Brain pericyte (primary cell): ENCODE results near the gene OR7G3.

Experiments
- DNase-seq: peaks from one replicate; pipeline ENCODE4 v3.0.0-alpha.2; 2012; ENCODE audit warnings: low read depth, low spot score

OR7G3 gene

DNA sequence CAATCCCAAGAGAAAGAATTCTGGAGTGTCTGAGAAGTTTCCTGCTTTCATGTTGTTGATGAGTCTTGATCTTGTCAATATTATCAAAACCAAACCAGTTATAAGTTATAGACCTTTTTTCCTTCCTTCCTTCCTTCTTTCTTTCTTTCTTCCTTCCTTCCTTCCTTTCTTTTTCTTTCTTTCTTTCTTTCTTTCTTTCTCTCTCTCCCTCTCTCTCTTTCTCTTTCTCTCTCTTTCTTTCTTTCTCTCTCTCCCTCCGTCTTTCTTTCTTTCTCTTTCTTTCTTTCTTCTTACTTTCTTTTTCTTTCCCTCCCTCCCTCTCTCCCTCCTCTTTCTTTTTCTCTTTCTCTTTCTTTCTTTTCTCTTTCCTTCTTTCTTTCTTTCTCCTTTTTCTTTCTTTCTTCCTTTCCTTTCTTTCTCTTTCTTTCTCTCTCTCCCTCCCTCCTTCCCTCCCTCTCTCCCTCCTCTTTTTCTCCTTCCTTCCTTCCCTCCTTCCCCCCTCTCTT, at the start of gene OR7G3:
TSS of gene OR7G3 (minus strand) at position 51 of the 506 bp plus-strand sequence. CDS start at position 51, 0 bp downstream.
- no peak for DNase-seq

DNA sequence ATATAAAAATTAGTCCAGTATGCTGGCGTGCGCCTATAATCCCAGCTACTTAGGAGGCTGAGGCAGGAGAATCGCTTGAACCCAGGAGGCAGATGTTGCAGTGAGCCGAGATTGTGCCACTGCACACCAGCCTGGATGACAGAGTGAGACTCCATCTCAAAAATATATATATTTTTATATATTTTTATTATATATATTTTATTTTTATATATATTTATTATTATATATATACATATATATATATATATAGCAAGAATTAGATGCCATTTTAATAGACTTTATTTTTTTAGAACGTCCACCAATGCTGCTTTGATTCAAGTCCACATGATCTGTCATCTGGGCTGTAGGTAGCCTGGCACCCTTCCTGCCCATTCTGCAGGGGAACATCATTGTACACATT, 48.6 kb upstream of the OR7G3 start:
- no peak for DNase-seq

DNA sequence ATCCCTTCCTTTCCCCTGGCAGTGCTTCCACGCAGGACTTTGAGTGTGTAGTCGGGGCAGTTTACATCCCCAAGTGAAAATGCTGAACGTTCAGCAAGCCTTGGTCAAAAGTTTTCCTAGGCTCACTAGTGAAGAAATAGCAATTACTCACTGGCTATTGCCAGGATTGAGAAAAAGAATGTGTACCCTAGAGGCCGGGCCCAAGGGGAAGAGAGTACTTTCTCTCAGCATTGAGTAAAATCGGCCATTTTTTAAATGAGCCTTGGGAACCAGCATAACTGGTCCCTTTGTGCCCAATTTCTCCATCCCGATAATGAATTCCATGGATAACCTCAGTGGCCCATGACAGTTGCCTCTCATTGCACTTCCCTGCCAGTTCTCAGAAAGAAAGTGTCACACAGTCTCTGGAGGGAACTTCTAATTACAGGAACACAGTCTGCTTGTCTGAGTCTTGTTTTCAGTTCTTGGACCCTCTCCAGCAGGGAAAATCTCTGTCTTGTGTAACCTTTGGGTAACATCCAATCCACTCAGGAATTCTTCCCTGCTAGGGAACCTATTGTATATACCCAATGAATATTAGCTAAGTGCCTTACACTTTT, 44.7 kb upstream of the OR7G3 start:
- DNase-seq: no peak

DNA sequence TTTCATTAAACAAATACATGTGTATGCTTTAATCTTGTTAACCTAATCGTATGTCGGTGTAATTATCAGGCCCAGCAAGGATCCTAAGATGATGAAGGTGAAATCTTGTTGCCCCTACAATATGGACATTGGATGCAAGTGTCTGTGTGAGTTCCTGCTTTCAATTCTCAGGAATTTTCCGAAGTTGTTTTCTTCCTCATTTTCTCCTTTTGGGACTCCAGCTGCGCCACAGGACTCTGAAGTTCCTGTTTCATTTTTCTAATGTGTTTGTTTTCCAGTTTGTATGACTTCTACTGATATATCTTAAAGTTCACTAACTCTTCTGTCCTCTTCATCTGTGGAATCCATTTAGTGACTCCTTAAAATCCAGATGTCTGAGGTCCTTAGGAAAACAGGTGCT, 40.1 kb upstream of the OR7G3 start:
- DNase-seq: no peak

DNA sequence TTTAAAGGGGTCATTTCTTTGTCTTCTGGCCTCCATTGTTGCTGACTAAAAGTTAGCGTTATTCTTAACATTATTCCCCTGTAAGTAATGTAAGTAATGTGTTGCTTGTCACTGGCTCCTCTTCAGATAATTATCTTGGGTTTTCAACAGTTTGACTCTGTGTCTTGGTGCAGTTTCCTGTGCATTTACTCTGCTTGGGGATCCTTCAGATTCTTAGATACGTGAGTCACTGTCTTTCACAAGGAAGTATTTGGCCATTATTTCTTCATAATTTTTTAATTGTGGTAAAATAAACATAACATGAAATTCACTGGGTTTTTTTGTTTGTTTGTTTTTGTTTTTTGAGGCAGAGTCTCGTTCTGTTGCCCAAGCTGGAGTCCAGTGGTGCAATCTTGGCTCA, 38.5 kb upstream of the OR7G3 start:
- no peak for DNase-seq

DNA sequence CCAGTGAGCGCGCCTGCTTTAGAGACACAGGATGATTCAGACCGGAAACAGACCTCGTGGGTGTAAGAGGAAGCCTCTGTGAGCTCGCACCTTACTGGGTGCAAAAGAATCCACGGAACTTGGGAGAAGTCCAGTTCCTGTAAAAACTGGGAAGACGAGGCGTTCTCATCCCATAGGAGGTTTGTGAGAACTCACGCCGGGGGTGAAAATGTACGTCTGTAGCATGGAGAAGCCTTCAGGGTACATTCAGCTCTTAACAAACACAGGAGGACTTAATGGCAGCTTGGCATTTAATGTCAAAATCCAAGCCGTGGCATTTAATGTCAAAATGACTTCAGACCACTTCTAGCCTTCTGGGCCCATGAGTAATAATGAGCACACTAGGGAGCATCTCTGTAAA, 34.7 kb upstream of the OR7G3 start:
- no peak for DNase-seq

DNA sequence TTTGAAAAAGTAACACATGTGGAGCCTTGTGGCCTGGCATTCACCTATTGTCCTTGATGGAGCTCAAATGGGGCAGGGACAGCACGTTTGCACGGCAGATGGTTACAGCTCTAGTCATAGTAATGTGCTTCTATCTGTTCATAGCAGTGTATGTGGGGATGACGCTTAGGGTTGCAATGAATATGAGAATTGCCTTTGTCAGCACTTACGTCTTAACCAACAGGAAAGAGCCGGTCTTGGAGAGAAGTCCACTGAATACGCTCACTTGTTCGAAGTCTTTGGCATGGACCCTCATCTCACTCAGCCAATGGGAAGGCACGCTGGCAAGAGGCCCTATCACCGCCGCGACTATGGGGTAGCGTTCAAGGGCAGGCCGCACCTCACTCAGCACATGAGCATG, 33.1 kb upstream of the OR7G3 start:
- DNase-seq: no peak

DNA sequence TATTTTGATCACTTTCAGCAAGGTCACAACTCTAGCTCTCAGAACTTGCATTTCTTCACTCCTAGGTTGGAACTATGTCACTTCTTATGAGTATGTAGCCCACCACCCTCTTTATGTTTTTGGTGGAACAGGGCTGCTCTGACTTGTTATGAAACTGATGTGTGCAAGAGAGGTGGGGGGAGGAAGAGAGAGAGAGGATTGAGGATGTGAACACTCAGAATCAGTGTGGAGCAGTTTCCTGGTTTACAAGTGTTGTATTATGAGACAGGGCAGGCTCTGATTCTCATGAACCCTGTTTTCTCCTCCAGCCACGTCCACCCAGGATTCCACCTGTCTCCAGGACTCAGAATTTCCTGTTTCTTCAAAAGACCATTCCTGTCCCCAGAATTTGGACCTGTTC, 29.6 kb upstream of the OR7G3 start:
- no peak for DNase-seq

DNA sequence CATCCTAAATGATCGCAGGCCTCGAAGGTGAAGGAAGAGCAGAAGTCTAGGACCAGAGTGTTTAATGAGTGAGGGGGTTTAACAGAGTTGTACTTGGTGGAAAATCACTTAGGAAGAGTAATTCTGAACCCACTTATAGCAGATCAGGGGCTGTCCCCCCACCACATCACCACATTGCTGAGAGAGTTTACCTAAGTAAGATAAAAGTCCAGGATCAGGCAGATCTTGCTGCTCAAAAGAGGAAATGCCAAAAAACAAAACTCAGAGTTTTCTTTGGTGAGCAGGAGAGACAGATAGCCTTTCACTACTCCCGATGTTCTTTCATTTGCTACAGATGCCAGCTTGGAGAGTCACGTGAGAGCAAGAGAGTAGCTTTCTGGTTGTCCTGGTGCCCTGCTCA, 28.8 kb upstream of the OR7G3 start:
- no peak for DNase-seq

DNA sequence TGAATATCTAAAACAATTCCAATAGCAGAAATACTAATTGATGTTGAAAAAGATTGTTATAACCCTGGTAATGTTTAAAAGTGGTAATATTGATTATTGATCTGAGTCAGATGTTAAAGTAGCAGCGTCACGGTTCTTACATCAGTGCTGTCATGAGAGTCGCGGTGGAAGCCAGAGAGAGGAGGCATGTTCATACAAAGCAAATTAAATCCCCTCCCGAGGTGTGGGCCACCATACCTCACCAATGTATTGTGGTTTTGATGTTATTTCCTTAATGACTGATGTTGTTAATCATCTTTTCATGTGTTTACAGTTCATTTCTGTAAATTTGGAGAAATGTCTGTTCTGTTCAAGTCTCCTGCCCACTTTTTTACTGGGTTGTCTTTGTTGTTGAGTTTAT, 24.6 kb upstream of the OR7G3 start:
- no peak for DNase-seq

DNA sequence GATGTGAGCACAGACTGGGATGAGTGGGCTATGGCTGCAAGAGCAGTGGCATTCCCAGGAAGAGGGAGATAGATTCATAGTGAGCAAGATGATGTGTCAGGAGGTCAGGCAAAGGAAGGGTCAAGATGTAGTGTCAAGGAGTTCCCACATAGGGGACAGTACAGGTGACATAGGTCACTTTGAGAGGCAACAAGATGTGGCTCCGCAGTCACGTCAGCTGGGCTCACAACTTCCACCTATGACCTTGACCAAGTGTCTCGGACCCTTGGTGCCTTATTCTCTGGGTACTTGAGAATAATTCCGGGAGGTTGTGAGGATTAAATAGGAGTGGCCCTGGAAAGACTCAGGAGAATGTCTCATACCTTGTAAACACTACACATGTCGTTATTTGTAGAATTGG, 23.9 kb upstream of the OR7G3 start:
- no peak for DNase-seq

DNA sequence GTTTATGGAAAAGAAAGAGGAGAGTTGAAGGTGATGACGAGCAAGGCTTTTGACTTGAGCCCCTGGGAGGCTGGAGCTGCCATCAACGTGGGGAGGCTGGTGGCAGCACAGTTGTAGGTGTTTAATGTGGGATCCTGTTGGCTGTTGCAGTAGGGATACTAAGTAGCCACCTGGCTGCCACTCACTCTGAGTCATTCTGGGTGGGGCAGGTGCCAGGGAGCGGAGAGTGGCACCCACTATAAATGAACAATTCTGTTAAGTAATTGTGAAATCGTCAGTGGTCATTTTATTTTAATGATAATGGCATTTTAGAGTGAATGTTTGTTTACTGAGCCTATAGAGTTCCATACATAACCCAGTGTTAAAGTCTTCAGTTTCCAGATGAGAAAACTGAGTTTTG, 23.2 kb upstream of the OR7G3 start:
- DNase-seq: no peak

DNA sequence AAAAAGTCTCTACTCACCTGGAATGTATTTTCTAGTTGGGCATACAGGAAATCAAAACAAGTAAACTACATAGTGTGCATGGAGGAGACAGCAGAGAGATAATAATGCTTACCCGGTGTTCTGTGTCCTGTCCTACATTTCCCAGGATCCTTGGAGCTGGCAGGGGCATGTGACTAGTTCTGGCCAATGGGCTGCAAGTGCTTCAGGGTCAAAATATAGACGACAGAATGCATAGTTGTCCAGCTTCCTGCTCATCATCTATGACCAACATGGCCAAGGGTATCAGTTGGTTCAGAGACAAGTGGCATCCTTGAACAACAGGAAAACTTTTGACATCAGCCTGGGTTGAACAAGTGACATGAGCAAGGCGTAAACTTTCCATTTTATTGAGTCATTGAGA, 21.9 kb upstream of the OR7G3 start:
- DNase-seq: no peak

DNA sequence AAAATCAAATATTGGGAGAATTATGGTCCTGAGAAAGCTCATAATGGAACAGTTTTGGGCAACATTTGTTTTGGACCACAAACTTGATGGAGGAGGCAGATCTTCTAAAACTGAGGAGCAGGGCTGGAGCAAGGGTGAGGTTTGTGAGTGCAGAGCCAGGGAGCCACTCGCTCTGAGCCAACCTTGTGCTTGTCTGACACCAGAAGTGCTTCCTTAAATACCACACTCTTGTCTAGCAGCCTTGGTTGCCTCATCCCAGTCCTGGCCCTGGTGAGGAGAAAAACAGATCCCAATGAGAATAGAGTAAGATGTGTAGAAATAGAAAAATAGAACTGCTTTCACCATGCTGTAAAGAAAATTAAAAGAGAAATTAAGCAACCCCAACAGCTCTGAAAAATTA, 20.1 kb upstream of the OR7G3 start:
- DNase-seq: no peak

DNA sequence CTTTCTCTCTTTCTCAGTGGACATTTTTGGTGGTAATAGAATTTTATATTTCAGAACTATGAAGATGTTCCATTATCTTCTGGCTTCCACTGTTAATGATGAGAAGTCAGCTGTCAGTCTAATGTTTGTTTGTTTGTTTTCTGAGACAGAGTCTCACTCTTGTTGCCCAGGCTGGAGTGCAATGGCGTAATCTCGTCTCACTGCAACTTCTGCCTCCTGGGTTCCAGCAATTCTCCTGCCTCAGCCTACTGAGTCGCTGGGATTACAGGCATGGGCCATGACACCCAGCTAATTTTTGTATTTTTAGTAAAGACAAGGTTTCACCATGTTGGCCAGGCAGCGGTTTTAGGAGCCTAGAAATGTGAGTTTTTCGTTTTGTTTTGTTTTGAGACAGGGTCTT, 18.2 kb upstream of the OR7G3 start:
- DNase-seq: no peak

DNA sequence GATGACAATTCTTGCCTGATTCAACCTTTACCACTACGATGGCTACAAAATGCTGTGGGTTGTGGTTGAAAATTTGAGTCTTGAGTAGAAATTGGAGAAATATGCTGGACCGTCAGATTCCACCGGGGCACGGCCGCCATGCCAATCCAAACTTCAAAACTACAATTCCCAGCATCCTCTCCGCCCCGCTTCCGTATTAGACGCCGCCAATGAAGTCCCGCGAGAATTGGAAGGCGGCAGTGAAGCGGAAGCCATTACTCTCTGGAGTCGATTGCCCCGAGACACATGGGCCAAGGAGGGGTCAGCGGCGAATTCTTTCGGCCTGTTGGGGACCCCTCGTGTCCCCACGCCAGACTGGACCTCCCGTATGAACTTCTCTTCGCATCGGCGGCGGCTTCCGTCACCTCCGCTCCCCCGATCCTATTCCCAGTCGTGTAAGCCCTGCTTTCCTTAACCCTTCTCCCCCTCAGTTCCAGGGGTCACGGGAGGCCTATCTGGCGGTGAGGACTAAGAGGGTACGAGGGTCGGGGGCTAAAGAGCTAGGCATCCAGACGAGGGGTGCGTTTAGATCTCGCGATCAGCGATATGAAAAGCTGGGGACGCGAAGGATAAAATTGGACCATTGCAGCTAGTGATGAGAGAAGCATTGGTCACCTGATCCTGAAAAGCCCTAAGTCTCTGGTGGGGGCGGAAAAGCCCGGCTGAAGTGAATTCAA, 13.6 kb upstream of the OR7G3 start, which contains the start of gene ZNF317:
TSS of gene ZNF317 (plus strand) at position 239 of the 716 bp plus-strand sequence. CDS start 15,620 bp downstream, outside the sequence.
- peak; percentile 55 for DNase-seq

DNA sequence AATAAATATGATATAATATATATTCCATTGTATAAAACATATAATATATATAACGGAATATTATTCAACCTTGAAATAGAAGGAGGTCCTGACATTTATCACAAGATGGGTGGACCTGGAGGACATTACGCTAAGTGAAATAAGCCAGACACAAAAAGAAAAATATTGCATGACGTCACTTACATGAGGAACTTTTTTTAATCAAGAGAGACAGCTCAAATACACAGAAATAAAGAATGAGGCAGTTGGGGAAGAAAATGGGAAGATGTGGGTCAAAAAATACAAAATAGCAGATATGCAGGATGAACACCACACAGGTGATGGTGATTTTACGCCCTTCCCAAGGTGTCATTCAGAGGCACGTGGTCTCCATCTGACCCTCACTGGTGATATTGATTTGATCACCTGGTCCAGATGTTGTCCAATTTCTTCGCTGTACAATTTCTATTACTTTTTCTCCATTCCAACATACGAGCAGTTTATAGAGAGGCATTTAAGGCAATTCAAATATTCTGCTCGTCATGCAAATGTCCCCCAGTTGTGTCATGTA, 12.9 kb upstream of the OR7G3 start:
- no peak for DNase-seq

DNA sequence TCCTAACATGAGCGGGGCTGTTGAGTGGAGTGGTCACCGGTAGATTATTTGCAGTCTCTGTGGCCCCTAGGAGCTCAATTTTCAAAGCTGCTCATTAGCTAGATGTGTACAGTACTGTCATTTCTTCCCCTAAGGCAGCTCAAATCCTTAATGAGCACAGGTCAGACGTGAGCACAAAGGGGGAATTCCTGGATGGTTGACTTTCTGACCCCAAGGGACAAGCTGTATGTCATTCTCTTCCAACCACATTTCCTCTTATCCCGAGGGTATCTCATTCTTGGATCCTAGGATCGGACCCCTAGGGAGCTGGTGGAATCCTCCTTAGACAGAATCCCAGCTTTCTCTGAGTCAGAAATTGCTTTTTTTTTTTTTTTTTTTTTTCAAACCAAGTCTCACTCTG, 5.7 kb upstream of the OR7G3 start:
- no peak for DNase-seq

DNA sequence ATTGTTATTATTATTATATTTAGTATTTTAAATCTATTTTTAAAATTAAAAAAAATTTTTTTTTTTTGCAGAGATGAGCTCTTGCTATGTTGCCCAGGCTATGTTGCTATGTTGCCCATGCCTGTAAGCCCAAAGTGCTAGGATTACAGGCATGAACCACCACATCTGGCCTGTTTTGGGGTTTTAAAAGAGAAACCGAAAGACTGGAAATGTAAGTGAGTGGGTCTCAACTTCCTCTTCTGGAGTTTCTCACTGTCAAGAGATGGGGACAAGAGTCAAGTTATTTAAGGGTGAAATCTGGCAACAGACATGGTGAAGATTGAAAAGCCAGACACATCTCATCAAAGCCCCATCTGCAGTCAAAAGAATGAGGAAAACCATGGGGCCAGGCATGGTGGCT, 4.2 kb upstream of the OR7G3 start:
- DNase-seq: no peak

DNA sequence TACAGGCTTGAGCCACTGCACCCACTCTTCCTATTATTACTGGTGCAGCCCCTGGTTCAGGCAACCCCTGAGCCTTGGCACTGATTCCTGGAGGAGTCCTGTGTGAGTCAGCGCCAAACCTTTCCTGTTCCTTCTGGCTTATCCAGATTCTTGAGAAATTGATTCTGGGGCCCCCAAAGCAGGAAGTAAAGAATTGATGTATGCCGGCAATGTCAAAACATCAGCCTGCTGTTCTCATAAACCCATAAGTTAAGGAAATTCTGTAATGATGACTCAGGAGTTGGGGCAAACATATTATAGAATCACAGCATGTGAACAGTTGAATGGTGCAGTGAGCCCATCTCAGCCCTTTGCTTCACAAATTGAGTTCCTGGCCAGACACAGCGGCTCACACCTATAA, 1.4 kb upstream of the OR7G3 start:
- no peak for DNase-seq

DNA sequence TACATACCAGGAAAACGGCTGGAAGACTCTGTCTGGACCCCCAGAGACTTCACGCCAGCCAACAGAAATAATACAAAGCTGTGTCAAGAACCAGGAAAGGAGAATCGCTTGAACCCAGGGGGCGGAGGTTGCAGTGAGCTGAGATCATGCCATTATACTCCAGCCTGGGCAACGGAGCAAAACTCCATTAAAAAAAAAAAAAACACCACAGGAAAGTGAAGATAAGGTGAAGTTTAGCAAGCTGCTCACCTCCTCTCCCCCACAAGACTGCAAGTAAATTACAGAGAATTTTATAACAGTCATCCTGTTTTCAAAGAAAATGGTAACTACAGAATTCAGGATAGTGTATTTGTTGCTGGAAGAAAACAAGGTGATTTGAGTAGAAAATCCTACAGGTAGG, 10.2 kb downstream of the OR7G3 start:
- DNase-seq: no peak

DNA sequence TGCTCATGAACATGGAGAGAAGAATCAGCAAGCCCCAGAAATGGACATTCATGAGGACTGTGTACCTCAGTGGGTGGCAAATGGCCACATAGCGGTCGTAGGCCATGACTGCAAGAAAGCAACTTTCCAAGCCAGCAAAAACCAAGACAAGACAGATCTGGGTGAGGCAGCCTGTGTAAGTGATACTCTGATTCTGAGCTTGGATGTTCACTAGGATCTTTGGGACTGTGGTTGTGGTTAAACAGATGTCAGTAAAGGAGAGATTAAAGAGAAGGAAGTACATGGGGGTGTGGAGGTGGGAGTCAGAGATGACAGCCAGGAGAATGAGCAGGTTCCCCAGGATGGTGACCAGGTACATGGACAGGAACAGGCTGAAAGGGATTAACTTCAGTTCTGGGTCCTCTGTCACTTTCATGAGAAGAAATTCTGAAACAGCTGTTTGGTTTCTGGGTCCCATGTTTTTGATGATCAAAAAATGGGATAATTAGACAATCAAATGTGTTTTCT, 11.4 kb downstream of the OR7G3 start, which contains the start of gene OR7G1:
TSS of gene OR7G1 (minus strand) at position 457 of the 507 bp plus-strand sequence. CDS start at position 457, 0 bp downstream.
- DNase-seq: no peak

DNA sequence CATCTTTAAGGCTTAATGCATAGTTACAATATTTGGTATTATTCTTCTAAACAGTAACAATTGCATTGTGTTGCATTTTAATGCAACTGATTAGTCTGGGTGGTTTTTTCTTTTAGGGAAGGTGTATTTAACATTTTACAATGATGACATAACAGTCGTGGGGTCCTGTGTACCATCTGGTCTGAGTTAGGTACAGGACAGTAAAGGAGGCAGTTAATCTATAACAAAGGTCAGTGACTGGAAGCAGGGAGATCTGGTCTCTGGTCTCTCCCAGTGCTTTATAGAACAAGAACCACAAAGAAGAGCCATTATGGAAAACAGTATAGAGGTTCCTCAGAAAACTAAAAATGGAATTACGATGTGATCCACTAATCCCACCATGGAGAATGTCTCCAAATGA, 16.8 kb downstream of the OR7G3 start:
- DNase-seq: no peak
